ENCODE data around the gene BRINP1.

The BRINP1 gene

DNA sequence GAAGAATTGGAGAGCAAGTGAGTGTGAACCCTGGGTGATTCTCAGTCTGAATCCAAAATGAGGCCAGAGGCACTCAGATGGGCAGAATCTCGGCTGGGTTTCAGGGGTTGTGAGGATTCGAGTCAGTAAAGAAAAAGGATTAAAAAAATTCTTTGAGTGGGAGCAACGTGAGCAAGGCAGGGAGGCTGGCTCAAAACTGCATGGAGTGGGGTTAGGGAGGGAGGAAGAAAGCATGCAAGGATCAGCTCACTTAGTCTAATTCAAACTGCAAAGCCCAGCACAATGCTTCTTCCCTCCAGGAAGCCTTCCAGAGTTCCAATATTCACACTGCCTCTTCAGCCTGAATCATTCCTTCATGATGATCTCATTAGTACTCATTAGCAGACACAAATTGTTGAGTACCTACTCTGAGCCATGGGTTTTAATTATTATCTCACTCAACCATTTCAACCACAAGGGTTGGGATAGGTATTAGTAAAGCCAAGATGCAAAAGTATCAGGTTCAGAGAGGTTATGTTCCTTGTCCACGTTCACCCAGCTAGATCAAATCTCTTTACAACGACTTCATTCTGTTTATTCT lies 95.8 kb downstream of the BRINP1 start:
- no peak overlapping the region for H3K4me3 ChIP-seq (ENCODE audit: low read depth, low read length)
- no peak overlapping the region for H3K27ac ChIP-seq
- H3K9me3 ChIP-seq (ENCODE audit: severe bottlenecking), result no peaks in the 10 kb centered on the region
- H3K36me3 ChIP-seq, result no peaks in the 10 kb centered on the region
- no peak for DNase-seq
- no peaks in the 10 kb centered on the region for H3K27me3 ChIP-seq (ENCODE audit: insufficient read depth, low read depth, severe bottlenecking)
- no peak for TF ChIP-seq CTCF (IDR thresholded peaks at IDR 0.05; ENCODE audit: low read depth, low read length)

GRCh38 chr9:119272500-119273211 lies 96.6 kb downstream of the BRINP1 start:
- TF ChIP-seq CTCF (IDR thresholded peaks at IDR 0.05; ENCODE audit: low read depth, low read length), result no peak
- Histone ChIP-seq H3K36me3 (no peaks in the 10 kb centered on the region), H3K27me3 (ENCODE audit: insufficient read depth, low read depth, severe bottlenecking) (no peaks in the 10 kb centered on the region), H3K27ac (no peak overlapping the region), H3K9me3 (ENCODE audit: severe bottlenecking) (no peaks in the 10 kb centered on the region), H3K4me3 (ENCODE audit: low read depth, low read length) (no peak overlapping the region)
- DNase-seq, result no peak

DNA sequence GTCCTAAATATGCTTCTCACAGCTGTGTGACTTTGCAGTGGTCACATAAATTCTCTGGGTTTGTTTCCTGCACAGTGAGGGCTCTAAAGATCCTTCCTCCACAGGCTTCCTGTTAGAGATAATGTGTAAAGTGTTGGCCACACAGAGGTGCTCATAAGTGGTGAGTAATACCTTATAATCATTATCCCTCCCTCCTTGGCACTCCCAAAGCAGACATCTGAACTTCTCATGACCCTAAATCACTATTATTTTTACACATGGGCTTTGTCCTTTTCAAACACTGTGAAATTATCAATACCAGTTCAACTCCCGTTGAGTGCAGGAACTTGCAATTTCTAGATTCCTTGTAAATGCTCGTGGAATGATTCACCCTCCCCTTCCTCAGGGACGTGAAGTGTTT lies 100.2 kb downstream of the BRINP1 start:
- Histone ChIP-seq H3K36me3 (no peaks in the 10 kb centered on the region), H3K9me3 (ENCODE audit: severe bottlenecking) (no peaks in the 10 kb centered on the region), H3K27me3 (ENCODE audit: insufficient read depth, low read depth, severe bottlenecking) (no peaks in the 10 kb centered on the region), H3K27ac (no peak overlapping the region), H3K4me3 (ENCODE audit: low read depth, low read length) (no peak overlapping the region)
- no peak for DNase-seq
- TF ChIP-seq CTCF (IDR thresholded peaks at IDR 0.05; ENCODE audit: low read depth, low read length), result no peak

DNA sequence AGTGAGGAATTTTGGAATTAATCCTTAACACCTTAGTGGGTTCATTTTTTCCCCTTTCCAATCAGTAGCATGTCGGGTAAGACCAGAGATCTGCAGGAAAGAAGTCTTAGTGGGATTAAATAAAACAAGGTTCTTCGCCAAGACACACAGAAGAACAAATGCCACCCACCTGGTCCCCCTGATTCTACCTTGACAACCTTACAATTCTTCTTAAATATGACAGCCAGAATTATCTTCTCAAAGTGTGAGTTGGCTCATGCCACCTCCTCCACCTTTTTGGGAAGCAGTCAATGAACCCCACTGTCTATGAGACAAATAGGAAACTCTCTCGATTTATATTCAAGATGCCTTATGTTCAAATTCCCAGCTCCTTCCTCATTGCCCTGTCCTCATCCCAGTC lies 105.1 kb downstream of the BRINP1 start:
- Histone ChIP-seq H3K27me3 (ENCODE audit: insufficient read depth, low read depth, severe bottlenecking) (no peaks in the 10 kb centered on the region), H3K9me3 (ENCODE audit: severe bottlenecking) (no peaks in the 10 kb centered on the region), H3K4me3 (ENCODE audit: low read depth, low read length) (no peak overlapping the region), H3K36me3 (no peaks in the 10 kb centered on the region), H3K27ac (no peak overlapping the region)
- TF ChIP-seq CTCF (IDR thresholded peaks at IDR 0.05; ENCODE audit: low read depth, low read length), result no peak
- no peak for DNase-seq

- no peak overlapping the region for H3K27ac ChIP-seq
- H3K27me3 ChIP-seq (ENCODE audit: insufficient read depth, low read depth, severe bottlenecking), result no peaks in the 10 kb centered on the region
- no peaks in the 10 kb centered on the region for H3K36me3 ChIP-seq
- TF ChIP-seq CTCF (IDR thresholded peaks at IDR 0.05; ENCODE audit: low read depth, low read length), result no peak
- no peak for DNase-seq
- H3K9me3 ChIP-seq (ENCODE audit: severe bottlenecking), result no peaks in the 10 kb centered on the region
- H3K4me3 ChIP-seq (ENCODE audit: low read depth, low read length), result no peak overlapping the region
Observed at GRCh38 chr9:119257592-119257991, 111.6 kb downstream of the BRINP1 start.

- TF ChIP-seq CTCF (IDR thresholded peaks at IDR 0.05; ENCODE audit: low read depth, low read length), result no peak
- Histone ChIP-seq H3K9me3 (ENCODE audit: severe bottlenecking) (no peaks in the 10 kb centered on the region), H3K27ac (no peak overlapping the region), H3K27me3 (ENCODE audit: insufficient read depth, low read depth, severe bottlenecking) (no peaks in the 10 kb centered on the region), H3K4me3 (ENCODE audit: low read depth, low read length) (no peak overlapping the region), H3K36me3 (no peaks in the 10 kb centered on the region)
- DNase-seq, result no peak
Observed at GRCh38 chr9:119255116-119255515, 114.1 kb downstream of the BRINP1 start.

Measured in WERI-Rb-1 (cell line).